ENCODE results near the gene LRFN5. TPM values are rescaled to one million over a fixed set of nuclear protein-coding genes. Genes with fewer than 3 reads are reported as not detected.

The LRFN5 gene
- total RNA-seq, 2 donors from 2014 or later = 0.37 TPM

GRCh38 chr14:41758011-41758665 is 151.5 kb downstream of the LRFN5 start:
- Histone ChIP-seq H3K9me3 (no peaks in the 10 kb centered on the region), H3K9ac (ENCODE audit: low read depth in 2 of 2, low read length in 2 of 2) (no peak overlapping the region), H3K36me3 (no peaks in the 10 kb centered on the region), H3K4me3 (no peak overlapping the region), H3K27me3 (no peaks in the 10 kb centered on the region), H3K4me1 (no peaks in the 10 kb centered on the region), H3K27ac (no peak overlapping the region)
- DNase-seq = no peak
- intact Hi-C loops (cut with DNase I) = no loop called here
- TF ChIP-seq, protein P1, sequence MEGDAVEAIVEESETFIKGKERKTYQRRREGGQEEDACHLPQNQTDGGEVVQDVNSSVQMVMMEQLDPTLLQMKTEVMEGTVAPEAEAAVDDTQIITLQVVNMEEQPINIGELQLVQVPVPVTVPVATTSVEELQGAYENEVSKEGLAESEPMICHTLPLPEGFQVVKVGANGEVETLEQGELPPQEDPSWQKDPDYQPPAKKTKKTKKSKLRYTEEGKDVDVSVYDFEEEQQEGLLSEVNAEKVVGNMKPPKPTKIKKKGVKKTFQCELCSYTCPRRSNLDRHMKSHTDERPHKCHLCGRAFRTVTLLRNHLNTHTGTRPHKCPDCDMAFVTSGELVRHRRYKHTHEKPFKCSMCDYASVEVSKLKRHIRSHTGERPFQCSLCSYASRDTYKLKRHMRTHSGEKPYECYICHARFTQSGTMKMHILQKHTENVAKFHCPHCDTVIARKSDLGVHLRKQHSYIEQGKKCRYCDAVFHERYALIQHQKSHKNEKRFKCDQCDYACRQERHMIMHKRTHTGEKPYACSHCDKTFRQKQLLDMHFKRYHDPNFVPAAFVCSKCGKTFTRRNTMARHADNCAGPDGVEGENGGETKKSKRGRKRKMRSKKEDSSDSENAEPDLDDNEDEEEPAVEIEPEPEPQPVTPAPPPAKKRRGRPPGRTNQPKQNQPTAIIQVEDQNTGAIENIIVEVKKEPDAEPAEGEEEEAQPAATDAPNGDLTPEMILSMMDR (IDR thresholded peaks at IDR 0.05) = no peak

- no peak overlapping the region for H3K4me3 ChIP-seq
- no peaks in the 10 kb centered on the region for H3K4me1 ChIP-seq
- TF ChIP-seq, protein P1 (IDR thresholded peaks at IDR 0.05) = no peak
- DNase-seq = no peak
- H3K36me3 ChIP-seq = no peaks in the 10 kb centered on the region
- intact Hi-C loops (cut with DNase I) = no loop called here
- H3K27me3 ChIP-seq = no peaks in the 10 kb centered on the region
- no peaks in the 10 kb centered on the region for H3K9me3 ChIP-seq
- no peak overlapping the region for H3K9ac ChIP-seq (ENCODE audit: low read depth in 2 of 2, low read length in 2 of 2)
- H3K27ac ChIP-seq = no peak overlapping the region
Measured at GRCh38 chr14:41761204-41761603, 154.5 kb downstream of the LRFN5 start.

- Histone ChIP-seq H3K4me3 (no peak overlapping the region), H3K4me1 (no peaks in the 10 kb centered on the region), H3K27me3 (no peaks in the 10 kb centered on the region), H3K27ac (no peak overlapping the region), H3K36me3 (no peaks in the 10 kb centered on the region), H3K9me3 (no peaks in the 10 kb centered on the region), H3K9ac (ENCODE audit: low read depth in 2 of 2, low read length in 2 of 2) (no peak overlapping the region)
- TF ChIP-seq, protein P1 (IDR thresholded peaks at IDR 0.05) = no peak
- intact Hi-C loops (cut with DNase I) = no loop called here
- DNase-seq = no peak
Measured at GRCh38 chr14:41766772-41767171, 160.1 kb downstream of the LRFN5 start.

DNA sequence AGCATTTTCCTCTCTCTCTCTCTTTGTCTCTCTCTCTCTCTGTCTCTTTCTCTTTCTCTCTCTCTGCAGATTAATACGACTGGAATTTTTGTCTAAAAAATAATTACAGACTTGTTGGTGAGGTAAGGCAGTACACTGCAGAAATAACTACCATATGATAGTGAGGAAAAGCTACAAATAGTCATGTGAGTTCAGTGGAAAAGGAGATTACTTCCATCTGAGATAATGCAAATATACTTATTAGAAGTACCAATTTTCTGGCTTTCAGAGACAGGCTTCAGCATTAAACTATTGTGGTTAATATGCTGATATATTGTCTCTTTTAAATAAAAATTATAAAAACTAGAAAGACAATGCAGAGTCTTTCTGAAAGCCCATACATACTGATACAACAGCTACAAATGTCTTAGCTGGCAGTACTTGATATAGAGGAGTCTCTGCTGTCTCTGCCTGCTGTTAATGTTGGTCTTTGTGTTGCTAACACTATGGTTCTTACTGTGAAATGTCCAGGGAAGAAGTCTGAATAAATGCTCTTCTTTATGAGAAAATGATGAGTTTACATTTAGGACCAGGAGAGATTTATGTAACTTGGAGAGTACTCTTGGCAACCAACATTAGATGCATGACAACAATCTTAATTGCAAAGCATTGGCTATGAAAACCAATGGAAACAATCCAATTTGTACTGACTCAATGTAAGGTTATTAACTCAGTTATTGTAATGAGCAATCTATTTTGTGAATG is 167.0 kb downstream of the LRFN5 start:
- no peaks in the 10 kb centered on the region for H3K9me3 ChIP-seq
- no peak overlapping the region for H3K4me3 ChIP-seq
- no peak overlapping the region for H3K9ac ChIP-seq (ENCODE audit: low read depth in 2 of 2, low read length in 2 of 2)
- H3K4me1 ChIP-seq = no peaks in the 10 kb centered on the region
- intact Hi-C loops (cut with DNase I) = no loop called here
- H3K27ac ChIP-seq = no peak overlapping the region
- no peaks in the 10 kb centered on the region for H3K27me3 ChIP-seq
- no peak for DNase-seq
- no peaks in the 10 kb centered on the region for H3K36me3 ChIP-seq
- TF ChIP-seq, protein P1 (IDR thresholded peaks at IDR 0.05) = no peak

- Histone ChIP-seq H3K36me3 (no peaks in the 10 kb centered on the region), H3K4me3 (no peak overlapping the region), H3K4me1 (no peaks in the 10 kb centered on the region), H3K9ac (ENCODE audit: low read depth in 2 of 2, low read length in 2 of 2) (no peak overlapping the region), H3K27me3 (no peaks in the 10 kb centered on the region), H3K9me3 (no peaks in the 10 kb centered on the region), H3K27ac (no peak overlapping the region)
- intact Hi-C loops (cut with DNase I) = no loop called here
- DNase-seq = no peak
- TF ChIP-seq, protein P1 (IDR thresholded peaks at IDR 0.05) = no peak
Measured at GRCh38 chr14:41782511-41782910, 175.8 kb downstream of the LRFN5 start.
